Stimulated activated CD4-positive, alpha-beta T cell treated with anti-CD3 and anti-CD28 coated beads, Interleukin-2, amount 100 ng/mL, for 24 hours (primary cell): ENCODE data around the gene FHL5.
"Not testable (repeated sequence)": the region's sequence is repeated elsewhere in the genome, so short reads cannot be mapped to it uniquely, and the experiment has no call there.

ENCODE experiments used
- DNase-seq, 2 donors: peaks; one replicate each; pipeline ENCODE4 v3.0.0-alpha.2; 2020

Gene FHL5

DNA sequence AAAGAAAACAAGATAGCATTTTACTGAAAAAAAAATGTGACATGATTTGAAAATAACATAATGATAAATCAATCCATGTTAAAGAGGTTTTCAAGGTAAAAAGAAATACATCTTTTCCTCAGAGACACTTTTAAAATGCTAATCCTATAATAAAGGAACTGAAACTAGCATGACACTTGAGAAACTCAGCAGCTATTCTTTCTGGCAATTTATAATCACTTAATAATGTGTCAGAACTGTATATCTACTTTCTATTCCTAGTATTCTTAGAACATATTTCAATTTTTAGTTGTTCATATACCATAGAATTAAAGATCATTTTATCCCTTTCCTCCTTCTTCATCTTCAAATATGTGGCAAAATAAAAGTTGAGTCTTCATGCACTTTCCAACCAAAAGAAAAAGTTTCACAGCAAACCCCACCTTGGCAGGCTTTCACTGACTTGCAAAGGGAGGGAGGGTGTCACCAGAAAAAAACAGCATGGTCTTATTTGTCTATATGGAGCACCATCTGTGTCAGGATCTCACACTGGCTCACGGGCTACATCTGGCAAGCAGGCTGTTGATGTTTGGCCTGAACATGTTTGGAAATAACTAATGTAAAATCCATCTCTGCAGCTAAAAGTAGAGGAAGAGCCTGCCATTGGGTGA, 48.5 kb downstream of the FHL5 start:
- no peak for DNase-seq

DNA sequence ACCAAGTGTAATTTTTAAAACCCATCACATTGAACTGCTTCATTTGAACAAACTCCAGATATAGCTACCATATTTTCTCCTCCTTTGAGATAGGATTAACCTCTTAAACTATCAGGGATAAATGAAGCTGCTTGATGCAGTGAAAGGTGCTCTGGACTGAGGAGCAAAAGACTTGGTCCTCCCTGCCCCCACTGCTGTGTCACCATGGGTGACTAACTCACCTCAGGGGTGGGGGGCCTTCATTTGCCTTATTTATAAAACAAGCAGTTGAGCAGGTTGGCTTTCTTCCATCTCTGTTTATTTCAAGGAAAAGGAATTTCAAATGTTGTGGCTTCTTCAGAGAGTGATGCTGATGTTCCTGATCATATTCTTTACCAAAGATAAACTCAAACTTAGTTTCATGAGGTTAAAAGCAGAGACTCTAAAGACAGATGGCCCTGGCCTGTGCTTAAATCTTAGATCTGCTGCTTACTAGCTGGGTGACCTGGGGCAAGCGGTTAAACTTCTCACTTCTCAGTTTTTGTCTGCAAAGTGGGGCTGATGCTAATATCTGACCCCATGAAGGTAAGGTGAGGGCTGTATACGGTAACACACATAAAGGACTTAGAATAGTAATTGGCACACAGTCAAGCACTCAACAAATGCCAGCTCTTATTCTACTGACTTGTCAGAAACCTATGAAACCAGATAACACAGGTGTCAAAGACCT, 50.5 kb downstream of the FHL5 start:
- no peak for DNase-seq

DNA sequence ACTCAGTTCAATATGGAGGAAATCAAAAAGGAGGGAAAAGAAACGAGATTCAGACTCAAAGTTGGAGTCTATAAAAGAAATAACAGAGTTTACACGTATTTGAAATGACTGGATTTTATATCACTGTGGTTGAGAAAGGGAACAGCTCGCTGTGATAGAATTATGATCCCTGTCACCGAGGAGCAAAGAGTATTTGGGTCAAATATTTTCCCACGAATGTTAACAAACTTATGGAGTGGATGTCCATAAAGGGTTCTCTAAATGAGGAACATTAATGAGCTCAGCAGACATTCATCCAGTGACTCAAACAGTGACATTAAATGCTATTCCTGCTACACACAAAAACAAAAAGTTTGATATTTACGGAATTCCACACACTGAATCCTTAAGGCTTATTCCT, 57.9 kb downstream of the FHL5 start:
- DNase-seq = no peak

DNA sequence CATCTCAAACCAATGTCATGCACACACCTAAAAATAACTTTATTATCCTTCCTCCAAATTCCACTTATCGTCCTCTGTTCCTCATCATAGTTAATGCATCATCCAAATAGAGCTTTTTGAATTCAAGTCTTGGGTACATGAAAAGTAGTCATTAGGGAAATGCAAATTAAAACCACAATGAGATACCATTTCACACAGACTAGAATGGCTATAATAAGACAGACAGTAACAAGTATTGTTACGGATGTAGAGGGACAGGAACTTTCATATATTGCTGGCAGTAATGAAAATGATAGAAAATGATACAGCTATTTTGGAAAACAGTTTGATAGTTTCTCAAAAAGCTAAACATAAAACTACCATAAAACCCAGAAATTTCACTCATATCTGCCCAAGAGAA, 59.1 kb downstream of the FHL5 start:
- DNase-seq = no peak

DNA sequence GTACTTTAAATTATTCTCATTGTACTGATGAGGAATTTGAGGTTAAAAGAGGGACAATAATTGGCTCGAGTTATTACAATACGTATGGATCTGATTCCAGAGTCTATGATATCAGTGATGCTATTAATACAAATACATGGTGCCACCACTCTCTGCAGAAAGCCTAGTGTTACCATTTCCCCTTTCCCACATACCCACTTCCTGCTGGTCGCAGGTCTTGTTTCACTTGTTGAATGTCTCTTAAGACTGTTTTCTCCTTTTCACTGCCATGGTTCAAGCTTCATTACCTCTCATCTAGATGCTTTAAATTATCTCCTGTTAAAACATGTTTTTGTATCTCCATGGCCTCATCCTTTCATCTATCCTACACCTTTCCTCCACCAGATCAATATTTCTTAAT, 62.0 kb downstream of the FHL5 start:
- no peak for DNase-seq

DNA sequence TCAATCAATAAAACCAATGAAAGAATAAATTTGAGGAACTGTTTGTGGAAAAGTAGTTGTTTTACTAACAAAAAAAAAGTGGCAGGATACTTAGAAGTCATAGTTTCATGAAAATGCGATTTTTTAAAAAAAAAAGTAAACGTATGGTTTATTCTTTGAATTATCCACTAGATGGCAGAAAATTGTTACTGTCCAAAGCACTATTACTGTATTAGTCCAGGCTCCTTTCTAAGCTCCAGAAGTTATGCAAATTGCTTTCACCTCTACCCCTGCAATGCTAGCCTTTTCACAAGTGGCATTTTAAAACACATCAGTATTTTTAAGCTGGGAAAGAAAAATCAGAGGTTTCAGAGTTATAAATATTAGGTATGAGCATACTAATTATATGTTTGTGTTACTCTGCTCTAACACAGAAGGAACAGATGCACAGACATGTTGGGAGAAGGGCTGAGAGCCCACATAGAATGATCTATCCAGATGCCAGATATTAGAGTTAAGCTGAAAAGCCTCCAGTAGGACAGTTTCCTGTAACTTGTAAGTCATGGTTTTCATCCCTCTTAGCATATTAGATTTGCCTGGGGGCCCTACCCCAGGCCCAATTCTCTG, 63.9 kb downstream of the FHL5 start:
- no peak for DNase-seq

DNA sequence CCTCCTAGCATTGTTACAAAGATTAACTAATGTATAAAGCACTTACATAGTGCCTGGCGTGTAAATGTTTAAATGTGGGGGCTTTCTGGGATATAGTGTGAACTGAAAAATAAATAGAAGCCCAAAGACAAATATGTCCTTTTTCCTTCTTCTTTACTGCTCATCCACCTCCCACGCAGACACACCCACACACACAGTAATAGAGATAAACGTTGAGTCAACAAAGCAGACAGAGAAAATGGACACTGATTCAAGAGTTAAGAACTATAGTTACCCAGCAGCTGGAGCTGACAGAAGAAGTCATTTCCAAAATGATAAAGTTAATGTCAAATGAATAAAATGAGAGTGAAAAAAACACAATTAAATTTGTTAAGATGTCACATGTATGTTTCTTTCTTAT, 68.3 kb downstream of the FHL5 start:
- peak in 1 of 2 donors; percentile 2 for DNase-seq

DNA sequence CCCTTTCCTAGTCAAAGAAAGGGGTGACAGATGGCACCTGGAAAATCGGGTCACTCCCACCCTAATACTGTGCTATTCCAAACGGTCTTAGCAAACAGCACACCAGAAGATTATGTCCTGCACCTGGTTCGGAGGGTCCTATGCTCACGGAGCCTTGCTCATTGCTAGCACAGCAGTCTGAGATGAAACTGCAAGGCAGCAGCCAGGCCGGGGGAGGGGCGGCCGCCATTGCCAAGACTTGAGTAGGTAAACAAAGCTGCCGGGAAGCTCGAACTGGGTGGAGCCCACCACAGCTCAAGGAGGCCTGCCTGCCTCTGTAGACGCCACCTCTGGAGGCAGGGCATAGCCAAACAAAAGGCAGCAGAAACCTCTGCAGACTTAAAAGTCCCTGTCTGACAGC, 75.1 kb downstream of the FHL5 start:
- not testable (repeated sequence) for DNase-seq

DNA sequence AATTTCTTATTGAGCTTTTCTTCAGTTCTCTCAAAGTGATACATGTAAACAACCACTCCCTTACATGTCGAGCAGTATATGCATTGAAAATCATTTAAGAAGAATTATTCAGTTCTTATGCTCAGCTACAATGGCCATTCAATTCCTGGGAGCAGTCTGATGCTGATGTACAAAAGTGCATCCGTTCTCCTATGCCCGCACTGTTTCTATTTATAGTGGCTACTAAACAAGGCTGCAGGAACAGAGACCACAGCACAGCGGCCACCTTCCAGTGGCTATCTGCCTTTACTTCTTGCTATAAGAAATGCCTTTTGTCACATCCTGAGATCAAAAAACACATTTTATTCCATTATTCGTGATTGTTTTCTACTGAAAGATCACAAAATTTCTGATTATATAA, 82.2 kb downstream of the FHL5 start:
- DNase-seq = no peak

DNA sequence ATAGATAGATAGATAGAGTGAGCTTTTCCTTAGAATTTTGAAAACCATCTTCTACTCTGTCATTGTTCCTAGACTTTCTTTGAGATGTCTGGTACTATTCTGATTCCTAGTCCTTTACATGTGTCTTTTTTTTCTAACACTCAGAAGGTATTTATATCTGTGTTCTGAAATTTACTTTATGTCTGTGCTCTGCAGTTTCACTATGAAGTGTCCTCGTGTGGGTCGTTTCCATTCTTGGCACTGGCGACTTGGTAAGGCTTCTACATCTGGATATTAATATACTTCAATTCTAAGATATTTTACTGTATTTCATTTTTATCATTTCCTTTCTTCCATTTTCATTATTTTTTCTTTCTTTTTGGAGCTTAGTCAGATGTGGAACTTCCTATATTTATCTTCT, 87.0 kb downstream of the FHL5 start:
- no peak for DNase-seq

DNA sequence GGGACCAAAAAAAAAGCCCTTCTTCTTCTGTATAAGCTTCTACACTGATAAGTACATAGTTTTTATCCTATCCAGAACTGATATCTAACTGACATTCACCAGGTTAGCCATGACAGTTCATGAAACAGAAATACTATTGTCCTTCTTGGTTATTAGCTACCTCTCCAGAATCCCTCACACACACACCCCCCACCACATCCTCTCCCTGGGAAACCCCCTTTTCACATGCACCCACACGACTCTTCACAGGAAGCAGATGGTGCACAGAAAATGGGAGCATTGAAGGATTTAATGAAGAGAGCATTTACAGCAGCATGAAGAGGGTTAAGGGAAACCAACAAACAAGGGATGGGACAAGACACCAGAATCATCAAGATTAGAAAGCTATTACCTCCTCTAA, 88.9 kb downstream of the FHL5 start:
- no peak for DNase-seq

DNA sequence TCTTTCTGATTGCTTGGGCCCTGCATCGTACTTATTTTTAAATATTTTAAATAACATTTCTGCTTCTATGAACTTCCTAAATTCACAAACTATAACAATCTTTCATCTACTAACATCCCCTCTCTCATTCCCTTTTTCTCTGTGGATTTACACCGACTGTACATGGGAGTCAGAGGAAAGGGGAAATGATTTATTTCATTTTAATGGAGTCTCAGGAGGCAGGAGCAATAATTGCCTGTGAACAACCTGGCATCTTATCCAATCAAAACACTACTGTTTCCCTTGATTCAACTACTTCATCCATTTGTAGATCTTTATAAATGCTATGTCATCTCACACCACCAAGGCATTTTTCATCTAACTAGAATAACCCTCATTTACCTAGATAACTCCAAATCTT, 89.6 kb downstream of the FHL5 start:
- DNase-seq = no peak

DNA sequence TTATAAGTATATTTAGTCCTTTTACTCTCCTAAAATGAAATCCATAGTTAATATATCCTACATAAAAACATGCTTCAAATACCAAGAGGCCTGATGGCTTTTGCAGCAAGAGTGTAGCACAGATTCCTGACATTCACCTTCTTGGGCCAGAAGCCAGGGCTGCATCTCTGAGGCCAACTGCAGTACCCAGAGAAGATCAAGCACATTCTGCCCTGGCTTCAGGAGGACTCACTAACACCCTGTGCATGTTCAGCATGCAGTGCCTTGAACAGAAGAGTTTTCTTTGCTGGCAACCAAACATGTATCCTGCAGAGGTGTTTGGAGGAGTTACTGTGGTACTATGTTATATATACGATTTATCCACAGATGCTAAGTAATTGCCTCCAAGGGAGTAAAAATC, 90.3 kb downstream of the FHL5 start:
- DNase-seq = no peak

DNA sequence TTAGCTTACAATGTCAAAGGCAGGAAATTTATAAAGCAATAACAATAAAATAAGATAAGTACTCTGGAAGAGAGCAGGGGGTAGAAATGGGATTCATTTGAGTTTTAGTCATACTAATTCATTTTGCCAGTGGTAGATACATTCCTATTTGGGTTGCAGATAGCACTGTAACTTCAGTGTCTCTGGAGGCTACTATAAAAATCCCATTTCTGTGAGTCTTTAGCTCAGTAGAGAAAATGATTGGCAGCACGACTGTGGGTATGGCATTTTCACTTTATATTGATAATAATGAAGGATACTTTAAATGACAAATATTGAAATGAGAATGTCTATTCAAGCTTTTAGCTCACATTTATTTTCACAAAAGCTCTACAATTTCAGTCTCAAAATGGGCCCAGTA, 93.6 kb downstream of the FHL5 start:
- DNase-seq = no peak

DNA sequence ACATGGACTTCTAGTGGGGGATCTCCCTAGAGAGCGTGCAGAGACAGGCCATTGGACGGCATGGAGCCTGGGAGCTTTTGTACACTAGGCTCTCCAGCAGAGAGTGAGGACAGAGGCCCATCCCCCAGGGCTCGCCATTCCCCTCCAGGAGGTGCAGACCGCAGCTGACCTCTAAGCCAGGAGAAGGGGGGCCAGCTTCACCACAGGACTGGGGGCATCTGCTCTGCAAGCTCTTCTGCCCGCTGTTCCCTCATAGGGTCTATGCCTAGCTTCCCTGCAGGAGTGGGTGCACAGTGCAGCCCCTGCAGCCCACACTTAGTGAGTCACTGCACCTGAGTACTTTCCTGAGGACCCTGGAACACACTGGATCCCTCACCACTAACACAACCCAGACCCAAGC, 94.4 kb downstream of the FHL5 start:
- no peak for DNase-seq

DNA sequence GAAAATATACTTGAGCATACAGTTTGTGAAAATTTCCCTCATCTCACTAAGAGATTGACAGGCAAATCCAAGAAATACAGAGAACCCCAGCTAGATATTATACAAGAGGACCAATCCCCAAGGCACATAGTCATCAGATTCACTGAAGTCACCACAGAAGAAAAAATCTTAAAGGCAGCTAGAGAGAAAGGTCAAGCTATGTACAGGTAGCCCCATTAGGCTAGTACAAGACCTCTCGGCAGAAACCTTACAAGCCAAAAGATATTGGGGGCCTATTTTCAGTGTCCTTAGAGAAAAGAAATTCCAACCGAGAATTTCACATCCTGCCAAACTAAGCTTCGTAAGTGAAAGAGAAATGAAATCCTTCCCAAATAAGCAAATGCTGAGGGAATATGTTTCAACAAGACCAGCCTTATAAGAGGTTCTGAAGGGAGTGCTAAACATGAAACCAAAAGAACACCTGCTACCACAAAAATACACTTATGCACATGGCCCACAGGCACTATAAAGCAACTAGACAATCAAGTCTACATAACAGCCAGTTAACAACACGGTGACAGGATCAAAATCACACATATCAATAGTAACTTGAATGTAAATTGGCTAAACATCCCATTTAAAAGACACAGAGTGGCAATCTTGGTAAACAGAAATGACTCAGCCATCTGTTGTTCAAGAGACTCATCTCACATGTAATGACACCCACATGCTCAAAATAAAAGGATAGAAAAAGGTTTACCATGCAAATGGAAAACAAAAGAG, 96.3 kb downstream of the FHL5 start:
- DNase-seq = no peak
